Hematopoietic multipotent progenitor cell treated with erythropoietin and hydrocortisone succinate and interleukin-3 and kit ligand, for 15 days (in vitro differentiated cells): ENCODE measurements around the gene SMIM3.
A peak's percentile ranks its signal among the peaks of the same experiment; 100 is the strongest.

Source experiments
- DNase-seq: peaks from one replicate; pipeline ENCODE4 v3.0.0-alpha.2; 2015; ENCODE audit warnings: low spot score

Gene SMIM3

GRCh38 chr5:150765011-150765798, 13.4 kb upstream of the SMIM3 start:
- no peak for DNase-seq

- no peak for DNase-seq
Measured at GRCh38 chr5:150765799-150766169, 12.8 kb upstream of the SMIM3 start.

DNA sequence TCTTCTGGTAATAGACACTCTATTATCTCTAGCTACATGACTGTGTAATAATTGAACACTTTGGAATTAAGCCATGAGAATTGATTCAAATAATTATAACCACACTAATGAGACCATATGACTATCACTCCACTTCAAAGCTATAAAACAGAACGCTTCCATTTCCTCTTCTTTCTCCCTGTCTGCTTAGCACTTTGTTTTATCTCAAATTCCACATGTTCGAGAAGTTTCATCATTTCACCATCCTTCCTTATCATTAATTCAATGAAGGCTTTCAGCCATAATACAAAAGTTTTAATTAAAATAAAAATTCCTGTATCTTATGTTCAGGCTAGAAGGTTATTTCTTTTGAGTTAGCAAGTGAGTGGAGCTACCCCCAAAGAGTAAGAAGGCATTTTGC, 12.3 kb upstream of the SMIM3 start:
- DNase-seq, result peak; percentile 36

GRCh38 chr5:150771034-150771795, 7.3 kb upstream of the SMIM3 start:
- DNase-seq, result no peak

- no peak for DNase-seq
Measured at GRCh38 chr5:150774145-150774544, 4.4 kb upstream of the SMIM3 start.

GRCh38 chr5:150777685-150778084, 872 bp upstream of the SMIM3 start:
- DNase-seq, result no peak

- DNase-seq, result no peak
Measured at GRCh38 chr5:150778088-150778516, 455 bp upstream of the SMIM3 start.

DNA sequence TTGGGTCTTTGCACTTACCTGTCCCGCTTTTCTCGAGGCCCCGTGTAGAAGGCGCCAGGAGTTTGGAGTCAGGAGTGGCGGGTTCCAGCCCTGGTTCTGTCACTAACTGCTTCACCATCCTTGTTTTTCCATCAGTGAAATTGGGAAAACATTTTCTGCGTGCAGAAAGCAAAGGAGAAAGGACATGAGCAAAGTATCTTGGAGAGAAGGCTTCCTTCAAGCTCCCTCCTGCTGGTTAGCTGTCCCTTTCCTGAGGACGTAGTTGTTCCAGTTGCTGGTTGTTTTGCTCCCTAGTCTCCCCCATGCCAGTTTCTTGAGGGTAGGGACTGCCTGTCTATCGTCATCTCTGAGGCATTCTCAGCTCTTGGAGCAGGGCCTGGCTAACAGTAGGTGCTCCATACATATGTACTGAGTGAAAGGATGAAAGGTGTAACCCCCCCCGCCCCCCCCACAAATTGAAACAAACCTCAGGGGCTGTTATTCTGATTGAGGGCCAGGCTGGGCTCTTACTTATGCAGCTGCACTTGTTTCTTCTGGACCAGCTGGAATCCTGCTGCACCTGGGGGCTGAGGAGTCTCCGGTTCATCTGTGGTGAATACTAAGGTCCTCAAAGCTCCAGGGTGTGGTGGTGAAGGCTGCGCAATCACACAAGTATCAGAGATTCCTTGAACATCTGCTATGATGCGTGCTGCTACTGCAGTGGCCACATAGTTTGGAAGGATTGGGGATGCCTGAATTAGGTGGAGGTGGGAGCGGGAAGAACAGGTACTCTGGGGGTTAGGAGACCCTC, 1.0 kb downstream of the SMIM3 start:
- DNase-seq, result no peak

- DNase-seq, result no peak
Measured at GRCh38 chr5:150780187-150780692, 1.7 kb downstream of the SMIM3 start.

GRCh38 chr5:150780816-150781221, 2.3 kb downstream of the SMIM3 start:
- DNase-seq, result no peak

GRCh38 chr5:150781706-150782614, 3.4 kb downstream of the SMIM3 start:
- no peak for DNase-seq

DNA sequence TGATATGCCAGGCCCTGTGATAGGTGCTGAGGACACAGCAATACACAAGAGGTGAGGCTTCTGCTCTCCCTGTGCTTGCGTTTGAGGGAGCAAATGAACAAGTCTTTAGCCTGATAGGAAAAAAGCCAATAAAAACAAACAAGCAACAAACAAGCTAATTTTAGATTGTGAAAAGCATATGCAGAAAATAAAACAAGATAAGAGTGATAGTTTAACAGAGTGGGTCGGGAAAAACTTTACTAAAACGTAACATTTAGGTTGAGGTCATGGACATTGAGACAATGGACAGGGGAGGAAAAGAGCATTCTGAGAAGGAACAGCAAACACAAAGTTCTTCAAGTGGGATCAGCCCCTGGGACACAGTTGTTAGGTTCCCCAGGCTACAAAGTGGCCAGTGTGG, 4.3 kb downstream of the SMIM3 start:
- no peak for DNase-seq

DNA sequence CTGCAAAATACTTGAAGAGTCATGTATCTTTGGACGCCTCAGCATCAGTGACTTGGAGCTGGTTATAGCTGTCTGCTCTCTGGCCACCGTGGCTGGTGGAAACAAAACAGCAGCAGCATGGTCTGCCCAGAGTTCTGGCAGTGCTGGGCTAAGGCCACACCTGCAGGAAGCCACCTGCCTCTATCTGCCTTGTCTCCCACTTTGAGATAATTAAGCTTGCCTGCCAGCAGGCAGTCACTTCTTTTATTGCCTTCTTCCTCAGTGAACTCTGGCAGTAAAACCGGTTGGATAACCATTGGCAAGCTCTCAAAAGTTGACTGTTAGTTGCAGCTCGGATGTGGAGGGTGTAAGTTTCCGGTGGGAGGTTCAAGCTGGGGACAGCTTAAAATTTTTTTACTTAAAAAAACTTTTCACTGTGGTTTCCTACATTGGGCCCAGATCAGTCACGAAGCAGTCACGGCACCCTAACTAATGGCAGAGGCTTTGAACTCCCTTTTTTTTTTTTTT, 4.9 kb downstream of the SMIM3 start:
- DNase-seq, result no peak

- no peak for DNase-seq
Measured at GRCh38 chr5:150785950-150786349, 7.4 kb downstream of the SMIM3 start.

- DNase-seq, result no peak
Measured at GRCh38 chr5:150786876-150787275, 8.3 kb downstream of the SMIM3 start.

- no peak for DNase-seq
Measured at GRCh38 chr5:150787656-150788055, 9.1 kb downstream of the SMIM3 start.

- DNase-seq, result no peak
Measured at GRCh38 chr5:150788977-150789376, 10.4 kb downstream of the SMIM3 start.

DNA sequence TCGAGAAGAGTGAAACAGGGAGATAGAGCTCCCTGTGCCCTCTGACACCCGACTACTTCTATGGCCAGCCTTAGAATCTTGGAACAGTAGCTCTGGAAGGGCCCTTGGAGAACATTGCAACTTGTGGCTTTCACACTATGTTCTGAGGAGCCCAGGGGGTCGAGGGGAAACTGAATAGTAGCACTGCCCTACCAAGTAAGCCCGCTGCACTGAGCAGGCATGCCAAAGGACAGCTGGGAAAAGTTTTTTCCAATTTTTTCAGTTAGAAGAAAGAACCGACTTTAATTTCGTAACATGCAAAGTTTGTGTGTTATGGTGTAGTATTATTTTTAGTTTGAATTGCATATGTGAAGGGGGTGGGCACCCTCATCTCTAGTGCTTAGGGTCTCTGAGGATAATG, 10.9 kb downstream of the SMIM3 start:
- no peak for DNase-seq

GRCh38 chr5:150789943-150790611, 11.5 kb downstream of the SMIM3 start:
- DNase-seq, result no peak

- no peak for DNase-seq
Measured at GRCh38 chr5:150791536-150791935, 13.0 kb downstream of the SMIM3 start.
